ENCODE results near the gene ZNF805. TPM values are rescaled to one million over a fixed set of nuclear protein-coding genes. Genes with fewer than 3 reads are reported as not detected.

The ZNF805 gene
- total and polyA plus RNA-seq, 2 donors (not counting 3 experiments of a cell fraction or from before 2014, with no cell fraction given), result 1.6 to 8.6 TPM

DNA sequence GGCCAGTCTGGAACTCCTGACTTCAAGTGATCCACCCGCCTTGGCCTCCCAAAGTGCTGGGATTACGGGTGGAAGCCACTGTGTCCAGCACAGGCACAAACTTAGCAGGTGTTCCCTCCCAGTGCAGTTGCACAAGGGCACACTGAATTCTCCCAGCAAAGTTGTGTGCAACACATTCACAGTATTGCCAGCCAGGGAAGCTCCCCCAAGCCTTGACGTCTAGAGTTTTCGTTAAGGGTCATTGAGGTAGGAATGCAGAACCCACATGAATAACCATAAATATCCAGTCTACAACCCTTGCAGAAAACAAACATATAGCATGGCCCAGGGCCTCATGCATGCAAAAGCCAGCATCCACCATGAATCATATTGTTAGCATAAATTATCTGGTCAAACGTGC, 12.9 kb upstream of the ZNF805 start:
- no peaks in the 10 kb centered on the region for H3K9me1 ChIP-seq (replicated peaks; ENCODE audit: control insufficient read depth, extremely low read depth, insufficient read depth, low read length)
- H3K27ac ChIP-seq (ENCODE audit: insufficient read depth, low read depth, low read length), result no peak overlapping the region
- H3K27me3 ChIP-seq (ENCODE audit: control insufficient read depth in 2 of 2, insufficient read depth in 2 of 2, low read length in 2 of 2), result no peaks in the 10 kb centered on the region
- H3K9ac ChIP-seq (replicated peaks; ENCODE audit: extremely low read depth, insufficient read depth, low read length), result no peak overlapping the region
- H3K4me3 ChIP-seq (replicated peaks in 1 of 3; ENCODE audit: insufficient read depth in 1 of 3, low read depth in 1 of 3, low read length in 3 of 3), result no peak overlapping the region
- dilution Hi-C loops (cut with MboI; ENCODE audit: extremely low pct_ligation_motif_present, low sequenced_read_pairs), result no loop called here
- no peaks in the 10 kb centered on the region for H4K20me1 ChIP-seq (replicated peaks; ENCODE audit: control insufficient read depth, extremely low read depth, insufficient read depth, low read length)
- TF ChIP-seq FOS (IDR thresholded peaks at IDR 0.05; ENCODE audit: borderline replicate concordance, insufficient read depth, low read length), result no peak
- no peak for TF ChIP-seq POLR2AphosphoS5 (IDR thresholded peaks at IDR 0.05; ENCODE audit: insufficient read depth, low read depth, low read length)
- TF ChIP-seq, protein P1, sequence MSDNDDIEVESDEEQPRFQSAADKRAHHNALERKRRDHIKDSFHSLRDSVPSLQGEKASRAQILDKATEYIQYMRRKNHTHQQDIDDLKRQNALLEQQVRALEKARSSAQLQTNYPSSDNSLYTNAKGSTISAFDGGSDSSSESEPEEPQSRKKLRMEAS (IDR thresholded peaks at IDR 0.05; ENCODE audit: insufficient read depth, insufficient read length), result no peak
- no peak for TF ChIP-seq JUN (IDR thresholded peaks at IDR 0.05; ENCODE audit: borderline replicate concordance, insufficient read depth, insufficient read length, low read depth)
- no peak for TF ChIP-seq GATA2 (IDR thresholded peaks at IDR 0.05; ENCODE audit: insufficient read depth, insufficient read length, low read depth, low read length)
- no peak for TF ChIP-seq MYC (IDR thresholded peaks at IDR 0.05; ENCODE audit: low read depth, low read length)
- no peaks in the 10 kb centered on the region for H3K36me3 ChIP-seq (ENCODE audit: control insufficient read depth in 2 of 2, extremely low read depth in 1 of 2, insufficient read depth in 2 of 2, low read length in 2 of 2)
- H2AFZ ChIP-seq (ENCODE audit: low read depth, low read length), result no peak overlapping the region
- no peaks in the 10 kb centered on the region for H3K9me3 ChIP-seq (replicated peaks; ENCODE audit: control insufficient read depth, insufficient read depth, low read length)
- intact Hi-C loops (cut with micrococcal nuclease), result no loop called here
- no TSS peak for BruUV-seq (replicated peaks)
- no peaks in the 10 kb centered on the region for H3K4me1 ChIP-seq (ENCODE audit: control insufficient read depth, extremely low read depth, insufficient read depth, low read length)
- POLR2A ChIA-PET, result no interaction called here
- DNase-seq (ENCODE audit: low read depth, low spot score), result no peak
- no peak overlapping the region for H3K4me2 ChIP-seq (ENCODE audit: insufficient read depth, low read length)
- CTCF ChIA-PET, result no interaction called here
- no peak for FAIRE-seq
- no peaks in the 10 kb centered on the region for H3K79me2 ChIP-seq (ENCODE audit: control insufficient read depth, insufficient read depth, low read length)

DNA sequence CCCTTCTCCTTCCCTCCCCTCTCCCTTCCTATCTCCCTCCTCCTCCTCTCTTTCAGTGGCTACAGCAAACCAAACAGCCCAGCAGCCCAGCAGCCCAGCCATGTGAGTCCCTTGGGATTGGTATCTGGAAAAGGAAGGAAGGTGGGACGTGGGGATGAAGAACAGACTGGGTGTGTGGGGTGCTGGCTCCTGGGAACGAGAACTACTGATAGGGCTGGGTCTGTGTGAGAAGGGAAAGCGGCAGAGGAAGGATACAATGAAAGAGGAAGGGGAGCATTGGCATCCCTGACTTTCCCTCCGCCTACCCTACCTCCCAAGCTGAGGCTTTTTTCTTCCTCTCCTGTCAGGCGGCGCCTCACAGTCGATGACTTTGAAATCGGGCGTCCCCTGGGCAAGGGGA, 8.7 kb upstream of the ZNF805 start:
- Histone ChIP-seq H3K4me1 (ENCODE audit: control insufficient read depth, extremely low read depth, insufficient read depth, low read length) (no peaks in the 10 kb centered on the region), H4K20me1 (replicated peaks; ENCODE audit: control insufficient read depth, extremely low read depth, insufficient read depth, low read length) (no peaks in the 10 kb centered on the region), H3K9me3 (replicated peaks; ENCODE audit: control insufficient read depth, insufficient read depth, low read length) (no peaks in the 10 kb centered on the region), H3K79me2 (ENCODE audit: control insufficient read depth, insufficient read depth, low read length) (no peaks in the 10 kb centered on the region), H3K9me1 (replicated peaks; ENCODE audit: control insufficient read depth, extremely low read depth, insufficient read depth, low read length) (no peaks in the 10 kb centered on the region), H3K27me3 (ENCODE audit: control insufficient read depth in 2 of 2, insufficient read depth in 2 of 2, low read length in 2 of 2) (no peaks in the 10 kb centered on the region), H3K4me2 (ENCODE audit: insufficient read depth, low read length) (no peak overlapping the region), H3K36me3 (ENCODE audit: control insufficient read depth in 2 of 2, extremely low read depth in 1 of 2, insufficient read depth in 2 of 2, low read length in 2 of 2) (no peaks in the 10 kb centered on the region), H3K27ac (ENCODE audit: insufficient read depth, low read depth, low read length) (no peak overlapping the region), H3K4me3 (replicated peaks in 1 of 3; ENCODE audit: insufficient read depth in 1 of 3, low read depth in 1 of 3, low read length in 3 of 3) (no peak overlapping the region), H3K9ac (replicated peaks; ENCODE audit: extremely low read depth, insufficient read depth, low read length) (no peak overlapping the region), H2AFZ (ENCODE audit: low read depth, low read length) (no peak overlapping the region)
- intact Hi-C loops (cut with micrococcal nuclease), result no loop called here
- TF ChIP-seq FOS (IDR thresholded peaks at IDR 0.05; ENCODE audit: borderline replicate concordance, insufficient read depth, low read length), result no peak
- TF ChIP-seq, protein P1 (IDR thresholded peaks at IDR 0.05; ENCODE audit: insufficient read depth, insufficient read length), result no peak
- TF ChIP-seq POLR2AphosphoS5 (IDR thresholded peaks at IDR 0.05; ENCODE audit: insufficient read depth, low read depth, low read length), result no peak
- no peak for TF ChIP-seq MYC (IDR thresholded peaks at IDR 0.05; ENCODE audit: low read depth, low read length)
- TF ChIP-seq JUN (IDR thresholded peaks at IDR 0.05; ENCODE audit: borderline replicate concordance, insufficient read depth, insufficient read length, low read depth), result no peak
- TF ChIP-seq EZH2 (IDR thresholded peaks at IDR 0.05; ENCODE audit: borderline replicate concordance, low read depth, low read length, severe bottlenecking), result no peak
- no peak for TF ChIP-seq POLR2A (IDR thresholded peaks at IDR 0.05; ENCODE audit: low read depth, low read length)
- TF ChIP-seq, protein P2, sequence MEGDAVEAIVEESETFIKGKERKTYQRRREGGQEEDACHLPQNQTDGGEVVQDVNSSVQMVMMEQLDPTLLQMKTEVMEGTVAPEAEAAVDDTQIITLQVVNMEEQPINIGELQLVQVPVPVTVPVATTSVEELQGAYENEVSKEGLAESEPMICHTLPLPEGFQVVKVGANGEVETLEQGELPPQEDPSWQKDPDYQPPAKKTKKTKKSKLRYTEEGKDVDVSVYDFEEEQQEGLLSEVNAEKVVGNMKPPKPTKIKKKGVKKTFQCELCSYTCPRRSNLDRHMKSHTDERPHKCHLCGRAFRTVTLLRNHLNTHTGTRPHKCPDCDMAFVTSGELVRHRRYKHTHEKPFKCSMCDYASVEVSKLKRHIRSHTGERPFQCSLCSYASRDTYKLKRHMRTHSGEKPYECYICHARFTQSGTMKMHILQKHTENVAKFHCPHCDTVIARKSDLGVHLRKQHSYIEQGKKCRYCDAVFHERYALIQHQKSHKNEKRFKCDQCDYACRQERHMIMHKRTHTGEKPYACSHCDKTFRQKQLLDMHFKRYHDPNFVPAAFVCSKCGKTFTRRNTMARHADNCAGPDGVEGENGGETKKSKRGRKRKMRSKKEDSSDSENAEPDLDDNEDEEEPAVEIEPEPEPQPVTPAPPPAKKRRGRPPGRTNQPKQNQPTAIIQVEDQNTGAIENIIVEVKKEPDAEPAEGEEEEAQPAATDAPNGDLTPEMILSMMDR (IDR thresholded peaks at IDR 0.05; ENCODE audit: extremely low read depth in 1 of 2, insufficient read depth in 1 of 2, low read depth in 1 of 2, low read length in 2 of 2), result no peak
- TF ChIP-seq GATA2 (IDR thresholded peaks at IDR 0.05; ENCODE audit: insufficient read depth, insufficient read length, low read depth, low read length), result no peak
- BruUV-seq (replicated peaks), result no TSS peak
- DNase-seq (ENCODE audit: low read depth, low spot score), result no peak
- ChIA-PET POLR2A (no interaction called here), CTCF (no interaction called here)
- FAIRE-seq, result no peak
- dilution Hi-C loops (cut with MboI; ENCODE audit: extremely low pct_ligation_motif_present, low sequenced_read_pairs), result no loop called here

All from endothelial cell of umbilical vein (primary cell).